ENCODE measurements around the gene LRRC41.

GRCh38 chr1:46246548-46247435, 56.6 kb downstream of the LRRC41 start:
- TF ChIP-seq CTCF (conservative IDR thresholded peaks at IDR 0.05) (no peak), EZH2 (IDR thresholded peaks at IDR 0.05; ENCODE audit: low read depth) (no peak)
